ENCODE data around the gene CA12.

Gene CA12

DNA sequence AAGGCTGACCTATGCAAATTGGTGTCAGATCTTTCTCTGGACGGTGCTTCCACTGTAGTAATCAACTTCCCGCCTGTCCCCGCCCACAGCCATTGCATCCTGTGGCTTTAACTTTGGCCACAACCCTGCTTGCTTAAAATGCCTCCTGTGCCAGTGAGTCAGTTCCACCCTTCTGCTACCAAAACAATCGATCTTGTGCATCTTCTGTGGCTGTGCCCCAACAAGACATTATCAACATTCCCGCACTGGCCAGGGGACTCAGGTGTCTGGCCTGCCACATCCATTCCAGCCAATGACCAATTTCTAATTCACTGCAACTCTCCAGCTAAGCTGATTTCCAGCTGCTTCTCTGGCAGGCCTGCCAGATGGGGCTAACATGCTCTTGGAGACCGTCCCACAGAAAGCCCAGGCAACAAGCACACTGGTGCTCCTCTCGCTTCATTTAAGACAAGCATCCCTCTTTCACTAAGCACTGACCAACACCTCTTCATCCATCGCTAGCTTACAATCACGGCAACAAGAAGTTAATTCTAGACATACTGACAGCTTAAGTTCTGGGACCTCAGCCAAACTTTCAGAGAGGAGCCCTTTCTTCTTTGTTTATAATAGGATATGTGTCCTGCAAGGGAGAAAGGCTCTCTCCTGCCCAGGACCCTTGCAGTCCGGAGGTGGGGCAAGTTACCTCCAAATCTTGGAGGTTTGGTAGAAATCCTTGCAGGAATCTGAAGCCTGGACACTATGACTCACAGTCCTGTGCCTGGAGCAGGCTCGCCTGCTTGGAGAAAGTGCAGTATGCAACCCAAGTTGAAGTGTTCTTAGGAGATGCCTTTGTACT lies 6.7 kb downstream of the CA12 start:
- no peak for DNase-seq (ENCODE audit: low read depth in 2 of 2)

- no peak for DNase-seq (ENCODE audit: low read depth in 2 of 2)
Measured at GRCh38 chr15:63373866-63374548, 7.6 kb downstream of the CA12 start.

GRCh38 chr15:63373330-63373729 lies 8.3 kb downstream of the CA12 start:
- no peak for DNase-seq (ENCODE audit: low read depth in 2 of 2)

DNA sequence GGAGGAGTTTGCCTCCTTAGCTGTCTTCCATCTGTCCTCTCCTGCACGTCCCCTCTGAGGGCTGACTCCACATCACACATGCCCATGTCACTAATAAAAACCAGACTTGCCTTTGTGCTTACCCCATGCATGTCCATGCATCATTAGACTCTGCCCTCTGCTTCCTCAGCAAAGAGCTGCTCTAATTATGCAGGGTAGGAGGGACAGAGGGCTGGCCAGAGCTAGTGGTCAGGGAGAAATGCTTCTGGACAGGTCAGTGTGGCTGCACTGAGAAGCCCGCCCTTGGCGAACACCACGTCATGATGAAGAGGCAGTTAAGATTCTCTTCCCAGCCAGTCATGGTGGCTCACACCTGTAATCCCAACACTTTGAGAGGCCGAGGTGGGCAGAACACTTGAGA lies 8.9 kb downstream of the CA12 start:
- DNase-seq (ENCODE audit: low read depth in 2 of 2): no peak

DNA sequence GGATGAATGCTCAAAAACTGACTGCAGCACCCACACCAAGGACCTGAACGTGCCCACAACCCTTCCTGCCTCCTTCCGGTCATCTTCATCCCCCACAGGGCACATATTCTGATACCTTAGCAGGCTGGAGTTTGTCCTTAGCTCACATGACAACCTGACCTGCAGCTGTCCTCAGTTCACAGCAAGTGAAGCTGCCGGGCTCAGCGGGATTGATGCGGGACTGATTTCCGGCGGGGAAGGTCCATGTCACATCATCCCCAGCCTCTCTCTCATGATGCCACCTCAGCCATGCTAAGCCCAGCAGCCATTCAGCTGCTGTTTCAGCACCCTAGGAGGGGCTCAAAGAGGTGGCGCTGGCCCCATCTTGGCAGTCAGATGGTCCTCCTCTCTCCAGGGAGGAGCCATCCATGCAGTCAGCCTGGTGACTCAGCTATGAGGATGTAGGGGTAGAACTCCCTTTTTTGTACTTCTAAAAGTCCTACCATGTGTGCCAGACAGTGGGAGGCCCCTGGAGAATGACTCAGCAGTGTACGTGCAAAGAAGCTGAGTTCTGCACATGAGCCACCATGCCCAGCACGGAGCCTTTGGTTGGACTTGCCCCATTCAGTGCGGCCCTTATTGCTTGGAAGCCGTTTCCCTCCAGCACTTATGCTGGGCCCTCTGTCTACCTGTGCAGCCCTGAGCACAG lies 9.5 kb downstream of the CA12 start:
- DNase-seq (ENCODE audit: low read depth in 2 of 2): no peak

DNA sequence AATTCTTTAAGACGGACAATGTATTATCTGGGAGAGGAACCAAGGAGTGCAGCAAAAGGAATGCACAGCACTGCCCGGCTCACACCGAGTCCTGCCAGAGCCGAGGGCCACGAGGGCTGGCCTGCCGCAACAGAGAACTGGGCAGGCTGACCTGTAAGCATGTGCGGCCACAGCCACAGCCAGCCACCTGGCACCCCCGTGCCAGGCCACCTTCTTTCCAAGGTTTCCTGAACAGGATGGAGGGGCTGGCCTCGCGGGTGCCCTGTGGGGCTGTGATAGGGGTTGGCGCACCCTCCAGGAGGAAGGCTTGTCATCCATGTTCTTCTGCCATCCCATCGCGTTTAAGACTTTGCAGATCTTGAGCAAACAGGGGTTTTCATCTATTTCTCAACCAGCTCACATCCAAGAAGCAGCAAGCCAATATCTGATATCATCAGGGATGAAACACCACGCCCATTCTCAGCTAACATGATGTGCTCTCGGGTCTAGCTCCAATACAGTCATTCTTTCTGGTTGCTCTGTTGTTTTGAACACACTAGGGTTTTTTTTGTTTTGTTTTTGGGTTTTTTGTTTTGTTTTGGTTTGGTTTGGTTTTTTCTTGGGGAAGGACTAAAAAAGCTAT lies 10.2 kb downstream of the CA12 start:
- no peak for DNase-seq (ENCODE audit: low read depth in 2 of 2)

- DNase-seq (ENCODE audit: low read depth in 2 of 2): no peak
Measured at GRCh38 chr15:63370764-63371163, 10.9 kb downstream of the CA12 start.

DNA sequence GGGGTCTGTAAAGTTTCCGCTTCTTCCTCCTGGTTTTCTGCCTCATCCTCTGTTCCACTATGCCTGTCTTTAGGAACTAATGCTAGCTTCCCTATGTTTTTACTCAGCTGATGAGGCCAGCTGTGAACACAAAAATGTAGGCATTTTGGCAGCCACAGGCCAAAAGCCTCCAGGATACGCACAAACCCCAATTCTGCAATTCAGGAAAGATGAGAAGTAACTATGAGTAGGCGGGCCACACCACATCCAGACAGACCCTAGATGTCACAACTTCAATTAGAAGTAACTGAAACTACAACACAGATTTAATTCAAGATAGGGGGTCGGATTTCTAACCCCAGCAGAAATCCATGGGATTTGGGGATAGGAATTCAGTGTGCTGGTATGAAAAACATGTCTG lies 11.9 kb downstream of the CA12 start:
- DNase-seq (ENCODE audit: low read depth in 2 of 2): no peak

- no peak for DNase-seq (ENCODE audit: low read depth in 2 of 2)
Measured at GRCh38 chr15:63369296-63369695, 12.3 kb downstream of the CA12 start.

- DNase-seq (ENCODE audit: low read depth in 2 of 2): no peak
Measured at GRCh38 chr15:63368503-63368902, 13.1 kb downstream of the CA12 start.

DNA sequence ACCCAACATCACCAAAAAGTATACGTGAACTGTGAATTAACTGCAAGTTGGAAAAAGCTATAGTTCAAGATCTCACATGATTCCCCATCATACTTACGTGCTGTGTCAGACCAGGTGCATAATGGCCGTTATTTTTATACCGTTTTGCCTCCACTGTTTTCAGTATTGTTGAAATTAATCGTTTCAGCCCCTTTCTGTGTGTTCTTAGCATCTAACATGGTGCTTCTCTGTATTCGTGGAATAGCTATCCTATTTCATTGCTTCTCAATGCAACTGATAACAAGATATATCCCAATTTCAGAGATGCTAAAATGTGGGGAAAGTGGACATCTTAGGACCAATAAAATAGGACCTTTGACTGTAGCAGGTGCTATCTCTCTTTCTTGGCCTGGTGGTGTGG lies 13.7 kb downstream of the CA12 start:
- DNase-seq (ENCODE audit: low read depth in 2 of 2): no peak

- DNase-seq (ENCODE audit: low read depth in 2 of 2): no peak
Measured at GRCh38 chr15:63367390-63367789, 14.3 kb downstream of the CA12 start.

- DNase-seq (ENCODE audit: low read depth in 2 of 2): no peak
Measured at GRCh38 chr15:63366451-63366850, 15.2 kb downstream of the CA12 start.

DNA sequence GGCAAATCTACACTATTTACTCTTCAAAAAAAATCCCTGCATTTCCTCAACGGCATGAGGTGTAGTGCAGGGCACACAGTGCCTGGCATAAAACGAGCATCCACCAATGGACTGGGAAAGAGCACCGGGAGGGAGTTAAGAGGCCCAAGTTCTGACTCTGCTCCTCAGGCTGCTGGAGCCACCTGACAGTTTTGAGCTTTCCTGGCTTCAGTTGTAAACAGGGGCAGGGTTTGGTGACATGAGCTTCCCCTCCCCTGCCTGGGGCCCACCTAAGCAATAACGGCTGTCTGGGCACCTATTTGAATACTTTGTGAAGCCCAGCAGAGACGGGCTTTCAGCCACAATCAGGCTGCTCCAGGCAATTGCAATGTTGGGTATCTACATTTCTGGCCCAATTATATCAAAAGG lies 16.4 kb downstream of the CA12 start:
- DNase-seq (ENCODE audit: low read depth in 2 of 2): no peak

DNA sequence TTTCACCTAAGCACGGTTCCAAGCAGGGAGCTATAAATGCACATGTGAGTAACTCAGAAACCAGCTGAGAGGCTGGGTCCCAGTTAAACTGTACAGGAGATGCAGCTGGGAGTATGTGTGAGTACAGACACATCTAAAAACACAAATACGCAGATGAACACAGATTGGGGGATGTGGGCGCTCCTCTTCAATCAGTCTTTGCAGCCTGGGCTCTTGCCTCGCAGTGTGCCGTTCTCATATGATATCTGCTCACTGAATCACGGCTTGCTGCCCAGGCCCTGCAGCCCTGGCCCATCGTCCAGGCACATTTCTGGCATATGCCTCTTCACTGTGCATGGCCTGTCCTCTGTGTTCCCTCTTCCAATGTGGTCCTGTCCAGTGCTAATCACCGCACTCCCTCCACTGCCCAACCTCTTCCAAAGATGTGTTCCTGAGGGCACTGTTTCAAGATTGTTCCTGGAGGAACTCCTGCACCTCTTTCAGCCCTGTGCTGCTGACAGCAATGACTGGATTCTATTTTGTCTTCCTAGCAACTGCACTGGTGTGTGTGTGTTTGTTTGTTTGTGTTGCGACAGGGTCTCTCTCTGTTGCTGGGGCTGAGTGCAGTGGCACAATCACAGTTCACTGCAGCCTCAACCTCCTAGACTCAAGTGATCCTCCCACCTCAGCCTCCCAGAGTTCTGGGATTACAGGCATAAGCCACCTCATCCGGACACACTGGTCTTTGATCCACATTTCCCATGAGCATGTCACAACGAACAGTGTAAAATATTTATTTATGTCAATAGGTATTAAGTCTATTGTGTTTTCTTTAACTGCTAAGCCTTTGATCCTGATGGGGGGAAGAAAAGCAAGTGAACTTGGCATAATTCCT lies 17.0 kb downstream of the CA12 start:
- DNase-seq (ENCODE audit: low read depth in 2 of 2): no peak

DNA sequence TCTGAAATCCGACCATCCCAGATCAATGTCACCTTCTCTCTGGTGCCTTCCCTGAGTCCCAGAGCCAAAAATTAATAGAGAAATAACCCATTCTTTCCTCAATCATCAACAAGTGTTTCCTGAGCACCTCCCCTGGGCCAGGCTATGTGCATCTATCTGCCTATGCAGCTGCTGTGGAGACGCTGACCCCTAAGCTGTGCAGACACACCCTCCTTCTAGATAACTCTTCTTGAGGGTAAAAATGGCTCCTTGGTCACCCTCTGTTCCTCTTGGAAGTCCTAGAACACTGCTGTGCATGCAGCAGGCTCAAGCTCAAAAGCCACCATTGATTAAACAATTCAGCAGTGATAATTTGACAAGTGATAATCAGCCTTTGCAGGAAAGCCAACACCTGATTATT lies 18.4 kb downstream of the CA12 start:
- DNase-seq (ENCODE audit: low read depth in 2 of 2): no peak

DNA sequence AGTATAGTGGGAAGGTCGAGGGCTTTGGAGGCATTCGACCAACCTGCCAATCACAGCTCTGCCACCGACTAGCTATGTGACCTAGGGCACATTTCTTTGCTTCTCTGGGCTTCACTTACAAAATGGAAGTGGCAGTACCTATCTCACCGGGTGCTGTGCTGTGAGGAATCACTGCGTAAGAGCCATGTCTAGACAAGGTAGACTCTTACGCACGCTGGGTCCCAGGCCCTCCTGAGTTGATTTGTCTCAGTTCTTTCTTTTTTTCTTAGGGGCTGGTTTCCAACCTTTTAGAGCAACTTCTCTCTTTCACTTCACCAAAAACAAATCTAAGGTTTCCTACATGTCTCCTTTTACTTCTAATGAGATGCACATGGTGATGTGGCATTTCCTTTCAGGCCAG lies 18.8 kb downstream of the CA12 start:
- DNase-seq (ENCODE audit: low read depth in 2 of 2): no peak

GRCh38 chr15:63362196-63362595 lies 19.4 kb downstream of the CA12 start:
- no peak for DNase-seq (ENCODE audit: low read depth in 2 of 2)

GRCh38 chr15:63360170-63360569 lies 21.5 kb downstream of the CA12 start:
- no peak for DNase-seq (ENCODE audit: low read depth in 2 of 2)

- no peak for DNase-seq (ENCODE audit: low read depth in 2 of 2)
Measured at GRCh38 chr15:63358241-63359029, 23.2 kb downstream of the CA12 start.

GRCh38 chr15:63357731-63358130 lies 23.9 kb downstream of the CA12 start:
- no peak for DNase-seq (ENCODE audit: low read depth in 2 of 2)

Data from stimulated activated CD4-positive, alpha-beta T cell treated with anti-CD3 and anti-CD28 coated beads, Interleukin-1b, Interleukin-23, amount 100 ng/mL, for 1 hour (primary cell).